Activated naive CD8-positive, alpha-beta T cell treated with anti-CD3 and anti-CD28 coated beads, Interleukin-2, amount 10 ng/mL, durations not matched to agents 7 days and 5 days (primary cell): ENCODE results near the gene BICRAL. TPM values are rescaled to one million over a fixed set of nuclear protein-coding genes. Genes with fewer than 3 reads are reported as not detected.

ENCODE experiments used
- ATAC-seq: fragments of 150-1000 bp; cut with Tn5 transposase; one replicate; pipeline ENCODE4 v1.10.0; 2021; ENCODE audit warnings: low read depth, moderate library complexity
- POLR2A ChIA-PET: fragments of 350-600 bp; sonication (Branson Sonifier 250); formaldehyde crosslinking; loops from one replicate; lab custom pipeline; 2021; ENCODE audit warnings: antibody characterized with exemption; lab: Charles Lee
- DNase-seq: peaks from one replicate; pipeline ENCODE4 v3.0.0; 2021
- H3K27ac Mint-ChIP-seq: one replicate; pipeline ENCODE4 v1.8.0; 2022; ENCODE audit warnings: mild to moderate bottlenecking, mixed read lengths
- H3K27me3 Mint-ChIP-seq: one replicate; pipeline ENCODE4 v1.8.0; 2022; ENCODE audit warnings: mild to moderate bottlenecking, moderate library complexity, mixed read lengths
- H3K36me3 Mint-ChIP-seq: one replicate; pipeline ENCODE4 v1.8.0; 2021; ENCODE audit warnings: mild to moderate bottlenecking, mixed read lengths
- H3K4me1 Mint-ChIP-seq: one replicate; pipeline ENCODE4 v1.8.0; 2021; ENCODE audit warnings: mixed read lengths
- H3K4me3 Mint-ChIP-seq: one replicate; pipeline ENCODE4 v1.8.0; 2022; ENCODE audit warnings: mild to moderate bottlenecking, moderate library complexity, mixed read lengths
- H3K9me3 Mint-ChIP-seq: one replicate; pipeline ENCODE4 v1.8.0; 2021; ENCODE audit warnings: mixed read lengths
- total RNA-seq, 2 experiments: library from RNA; stranded (reverse); gene quantifications; one replicate each; pipeline ENCODE4 v1.2.3, GENCODE V29; 2021

BICRAL gene
- total RNA-seq, 2 experiments from 2014 or later = 28.3 to 29.6 TPM

DNA sequence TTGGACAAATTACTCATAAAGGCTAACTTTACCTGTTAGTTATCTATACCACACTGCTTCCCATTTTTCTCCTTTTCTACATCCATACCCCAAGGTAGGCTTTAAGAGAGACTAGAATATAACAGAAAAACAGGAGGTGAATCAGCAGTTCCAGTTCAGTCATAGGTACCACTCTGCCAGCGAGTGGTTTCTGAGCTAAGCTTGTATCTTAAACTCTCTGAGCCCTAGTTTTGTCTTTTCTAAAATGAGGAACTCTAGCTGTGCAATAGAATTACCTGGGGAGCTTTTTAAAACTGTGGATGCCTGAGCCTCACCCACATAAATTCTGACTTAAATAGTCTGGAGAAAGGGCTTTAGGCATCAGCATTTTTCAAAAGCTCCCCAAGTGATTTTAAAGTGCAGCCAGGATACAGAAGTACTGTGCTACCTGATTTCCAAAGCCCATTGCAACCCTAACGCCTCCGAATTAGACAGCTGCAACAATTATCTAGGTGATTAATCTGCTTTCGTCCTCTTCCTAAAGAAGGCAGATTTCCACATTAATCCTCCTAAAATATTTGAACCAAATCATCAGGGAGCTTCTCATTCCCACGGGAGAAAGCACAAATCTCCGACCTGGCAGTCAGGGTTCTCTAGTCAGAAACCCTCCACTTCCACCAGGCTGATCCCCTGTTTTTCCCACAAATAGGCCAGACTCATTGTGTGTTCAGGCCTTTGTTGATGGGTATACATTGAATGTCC, 60.2 kb downstream of the BICRAL start:
- Mint-ChIP-seq H3K27ac (no peak overlapping the region), H3K27me3 (no peaks in the 10 kb centered on the region), H3K36me3 (peaks cover 12% of the 10 kb centered on the region), H3K4me1 (peaks cover 5% of the 10 kb centered on the region), H3K4me3 (no peak overlapping the region), H3K9me3 (no peaks in the 10 kb centered on the region)
- POLR2A ChIA-PET = interaction anchor here (1.2 kb wide), 1 partner anchor 96 kb away, joined by 4 read pairs; the partner anchor contains the start of gene TBCC
- DNase-seq = no peak
- ATAC-seq = no peak

DNA sequence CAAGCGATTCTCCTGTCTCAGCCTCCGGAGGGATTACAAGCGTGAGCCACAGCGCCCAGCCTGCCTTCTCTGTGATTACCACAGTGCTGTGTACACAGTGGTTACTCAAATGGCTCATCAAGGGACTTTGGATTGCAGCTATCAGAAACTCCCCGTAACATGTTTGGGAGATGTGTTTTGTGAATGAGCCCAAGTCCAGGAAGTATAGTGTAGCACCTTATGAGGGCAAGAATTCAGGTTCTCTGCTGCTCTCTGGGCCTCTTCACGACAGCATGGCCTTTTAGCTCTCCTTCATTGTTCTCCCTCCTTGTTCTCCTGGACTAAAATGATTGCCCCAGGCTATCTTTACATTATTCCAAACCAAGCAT, 63.5 kb downstream of the BICRAL start:
- Mint-ChIP-seq H3K36me3 (peaks cover 14% of the 10 kb centered on the region), H3K4me3 (no peak overlapping the region), H3K4me1 (peaks cover 5% of the 10 kb centered on the region), H3K9me3 (no peaks in the 10 kb centered on the region), H3K27ac (no peak overlapping the region), H3K27me3 (no peaks in the 10 kb centered on the region)
- ATAC-seq (no peak), DNase-seq (no peak)
- POLR2A ChIA-PET = no interaction called here

DNA sequence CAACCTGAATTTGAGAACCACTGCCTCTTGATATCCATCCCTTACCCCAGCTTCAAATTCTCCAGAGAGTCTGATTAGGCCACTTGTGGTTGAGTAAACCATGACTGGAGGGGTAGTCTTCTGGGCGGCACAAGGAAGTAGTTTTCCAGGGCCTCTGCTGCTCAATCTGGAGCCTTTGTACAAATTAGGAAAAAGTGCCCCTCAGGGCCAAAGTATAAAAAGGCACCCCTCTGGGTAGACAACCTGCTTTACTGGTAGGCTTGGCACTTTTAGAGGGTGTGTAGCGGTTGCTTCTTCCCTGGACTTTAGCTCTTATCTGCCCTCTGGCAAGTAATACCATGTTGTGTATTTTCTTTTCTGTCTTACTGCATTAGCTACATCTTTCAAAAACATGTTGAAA, 64.7 kb downstream of the BICRAL start:
- no peak for ATAC-seq
- Mint-ChIP-seq H3K27me3 (no peaks in the 10 kb centered on the region), H3K36me3 (peaks cover 14% of the 10 kb centered on the region), H3K4me1 (peaks cover 5% of the 10 kb centered on the region), H3K4me3 (no peak overlapping the region), H3K9me3 (no peaks in the 10 kb centered on the region), H3K27ac (no peak overlapping the region)
- DNase-seq = no peak
- POLR2A ChIA-PET = no interaction called here

DNA sequence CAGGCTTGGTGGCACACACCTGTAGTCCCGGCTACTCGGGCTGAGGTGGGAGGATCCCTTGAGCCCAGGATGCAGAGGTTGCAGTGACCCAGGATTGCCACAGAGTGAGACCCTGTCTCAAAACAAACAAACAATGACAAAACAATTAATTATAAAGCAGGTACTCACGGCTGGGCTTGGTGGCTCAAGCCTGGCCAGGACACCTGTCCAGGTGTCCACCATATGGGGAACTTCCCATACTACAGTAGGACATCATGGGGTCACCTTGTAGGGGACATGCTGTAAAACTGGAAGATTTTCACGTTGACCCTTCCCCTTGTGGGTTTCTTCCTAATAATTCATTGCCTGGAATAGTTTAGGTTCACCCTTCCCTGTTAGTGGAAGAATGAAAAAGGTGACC, 66.8 kb downstream of the BICRAL start:
- no peaks in the 10 kb centered on the region for H3K9me3 Mint-ChIP-seq
- H3K27me3 Mint-ChIP-seq = no peaks in the 10 kb centered on the region
- no peak overlapping the region for H3K27ac Mint-ChIP-seq
- POLR2A ChIA-PET = no interaction called here
- DNase-seq = no peak
- H3K4me3 Mint-ChIP-seq = no peak overlapping the region
- H3K36me3 Mint-ChIP-seq = peaks cover 11% of the 10 kb centered on the region
- ATAC-seq = no peak
- H3K4me1 Mint-ChIP-seq = peaks cover 5% of the 10 kb centered on the region

DNA sequence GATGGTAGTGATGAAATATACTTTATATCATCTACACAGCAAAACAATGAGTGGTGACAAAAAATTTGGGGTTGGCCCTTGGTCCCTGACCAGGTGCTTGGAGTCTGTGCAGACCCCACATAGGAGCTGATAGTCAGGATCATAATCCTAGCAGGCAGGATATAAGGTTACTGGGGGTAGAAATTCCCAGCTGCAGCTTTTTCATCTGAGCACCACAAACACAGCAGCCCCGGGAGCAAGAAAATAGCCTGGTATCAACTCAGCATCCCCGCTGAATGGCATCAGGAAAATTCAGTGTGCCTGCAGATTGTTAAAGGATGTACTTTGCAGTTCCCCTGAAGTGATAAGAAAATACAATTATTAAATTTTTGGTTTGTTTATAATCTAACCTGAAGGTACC, 69.7 kb downstream of the BICRAL start:
- Mint-ChIP-seq H3K4me1 (peaks cover 1% of the 10 kb centered on the region), H3K27me3 (no peaks in the 10 kb centered on the region), H3K27ac (no peak overlapping the region), H3K9me3 (no peaks in the 10 kb centered on the region), H3K4me3 (no peak overlapping the region), H3K36me3 (peaks cover 5% of the 10 kb centered on the region)
- no peak for DNase-seq
- ATAC-seq = no peak
- POLR2A ChIA-PET = interaction anchor here (0.6 kb wide), 1 partner anchor 251 kb away, joined by 3 read pairs; no protein-coding TSS in a partner anchor

DNA sequence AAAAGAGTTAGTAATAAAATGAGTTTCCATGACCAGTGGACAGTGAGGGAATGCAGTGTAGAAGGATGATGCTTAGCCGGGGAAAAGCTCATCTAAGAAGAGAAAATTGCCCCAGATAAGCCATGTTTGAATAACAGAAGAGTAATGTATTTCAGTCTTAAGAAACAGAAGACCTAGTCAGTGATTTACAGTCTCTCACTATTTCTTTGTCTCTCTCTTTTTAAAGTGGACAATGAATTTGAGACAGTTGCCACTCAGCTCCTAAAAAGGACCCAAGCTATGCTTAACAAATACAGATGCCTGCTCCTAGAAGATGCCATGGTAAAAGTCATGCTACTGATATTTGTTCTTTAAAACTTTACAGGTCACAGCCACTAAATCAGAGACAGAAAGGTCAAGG, 78.2 kb downstream of the BICRAL start:
- no peaks in the 10 kb centered on the region for H3K27me3 Mint-ChIP-seq
- POLR2A ChIA-PET = interaction anchor here (0.9 to 1.1 kb wide), 2 partner anchors 89 to 114 kb away, joined by 3 to 4 read pairs; partner anchors contain the start of gene TBCC
- H3K4me3 Mint-ChIP-seq = no peak overlapping the region
- no peaks in the 10 kb centered on the region for H3K4me1 Mint-ChIP-seq
- H3K9me3 Mint-ChIP-seq = no peaks in the 10 kb centered on the region
- ATAC-seq = no peak
- no peak for DNase-seq
- peaks cover 18% of the 10 kb centered on the region for H3K36me3 Mint-ChIP-seq
- no peak overlapping the region for H3K27ac Mint-ChIP-seq

DNA sequence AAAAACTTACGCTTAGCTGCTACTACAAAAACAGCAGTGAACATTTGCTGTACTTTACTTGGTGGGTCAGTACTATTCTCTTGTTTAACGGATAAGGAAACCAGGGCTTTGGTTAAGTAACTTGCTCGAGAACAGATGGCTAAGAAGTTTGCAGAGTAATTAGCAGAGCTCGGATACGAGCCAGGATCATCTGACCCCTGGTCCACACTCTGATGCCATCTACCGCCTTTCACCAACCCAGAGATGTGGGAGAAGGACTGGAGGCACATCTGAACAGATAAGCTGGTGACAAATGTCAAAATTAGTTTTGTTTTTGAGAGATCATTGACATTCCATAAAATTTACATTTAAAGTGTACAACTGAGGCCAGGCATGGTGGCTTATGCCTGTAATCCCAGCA, 78.6 kb downstream of the BICRAL start:
- no peak for ATAC-seq
- DNase-seq = no peak
- Mint-ChIP-seq H3K36me3 (peaks cover 18% of the 10 kb centered on the region), H3K4me1 (no peaks in the 10 kb centered on the region), H3K27ac (no peak overlapping the region), H3K27me3 (no peaks in the 10 kb centered on the region), H3K4me3 (no peak overlapping the region), H3K9me3 (no peaks in the 10 kb centered on the region)
- POLR2A ChIA-PET = interaction anchor here (0.9 to 1.1 kb wide), 2 partner anchors 89 to 115 kb away, joined by 3 to 4 read pairs; partner anchors contain the start of gene TBCC

DNA sequence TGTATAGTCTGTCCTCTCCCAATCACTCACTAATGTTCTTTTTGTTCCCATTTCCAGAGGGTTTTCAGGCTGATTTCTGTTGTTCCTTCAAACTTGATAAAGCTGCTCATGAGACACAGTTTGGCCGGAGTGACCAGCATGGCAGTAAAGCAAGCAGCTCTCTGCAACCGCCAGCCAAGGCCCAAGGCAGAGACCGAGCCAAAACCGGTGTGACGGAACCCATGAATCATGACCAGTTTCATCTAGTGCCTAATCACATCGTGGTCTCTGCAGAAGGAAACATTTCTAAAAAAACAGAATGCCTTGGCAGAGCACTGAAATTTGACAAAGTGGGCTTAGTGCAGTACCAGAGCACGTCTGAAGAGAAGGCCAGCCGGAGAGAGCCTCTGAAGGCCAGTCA, 82.8 kb downstream of the BICRAL start:
- POLR2A ChIA-PET = no interaction called here
- Mint-ChIP-seq H3K27me3 (no peaks in the 10 kb centered on the region), H3K36me3 (peaks cover 12% of the 10 kb centered on the region), H3K9me3 (no peaks in the 10 kb centered on the region), H3K4me3 (no peak overlapping the region), H3K27ac (no peak overlapping the region), H3K4me1 (no peaks in the 10 kb centered on the region)
- DNase-seq (no peak), ATAC-seq (no peak)

DNA sequence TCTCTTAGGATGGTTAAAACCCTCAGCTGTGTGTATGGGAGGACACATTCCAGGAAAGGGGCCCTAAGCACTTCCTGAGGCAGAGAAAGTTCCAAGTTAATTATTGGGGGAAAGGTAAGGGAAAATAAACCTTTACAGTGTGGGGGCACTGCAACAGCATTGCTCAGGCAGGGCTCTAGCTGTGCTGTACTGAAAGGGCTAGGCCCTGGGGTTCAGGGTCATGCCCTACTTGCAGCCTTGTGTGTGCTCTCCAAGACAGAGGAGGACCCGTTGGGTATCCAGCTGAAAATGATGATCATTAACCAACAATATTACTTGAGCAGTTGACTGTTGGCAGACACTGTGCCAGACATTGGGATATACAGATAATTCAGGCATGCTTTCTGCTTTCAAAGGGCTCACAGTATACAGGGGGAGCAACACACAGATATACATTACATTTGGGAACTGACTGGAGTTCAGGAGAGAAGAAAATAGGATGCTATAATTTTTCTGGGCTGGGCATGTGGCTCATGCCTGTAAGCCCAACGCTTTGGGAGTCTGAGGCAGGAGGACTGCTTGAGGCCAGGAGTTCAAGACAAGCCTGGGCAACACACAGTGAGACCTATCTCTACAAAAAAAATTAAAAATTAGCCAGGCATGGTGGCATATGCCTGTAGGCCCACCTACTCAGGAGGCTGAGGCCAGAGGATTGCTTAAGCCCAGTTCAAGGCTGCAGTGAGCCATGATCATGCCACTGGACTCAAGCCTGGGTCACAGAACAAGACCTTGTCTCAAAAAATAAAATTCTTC, 88.5 kb downstream of the BICRAL start:
- POLR2A ChIA-PET = no interaction called here
- Mint-ChIP-seq H3K4me3 (no peak overlapping the region), H3K4me1 (no peaks in the 10 kb centered on the region), H3K27me3 (no peaks in the 10 kb centered on the region), H3K9me3 (no peaks in the 10 kb centered on the region), H3K36me3 (no peaks in the 10 kb centered on the region), H3K27ac (no peak overlapping the region)
- DNase-seq (no peak), ATAC-seq (no peak)

DNA sequence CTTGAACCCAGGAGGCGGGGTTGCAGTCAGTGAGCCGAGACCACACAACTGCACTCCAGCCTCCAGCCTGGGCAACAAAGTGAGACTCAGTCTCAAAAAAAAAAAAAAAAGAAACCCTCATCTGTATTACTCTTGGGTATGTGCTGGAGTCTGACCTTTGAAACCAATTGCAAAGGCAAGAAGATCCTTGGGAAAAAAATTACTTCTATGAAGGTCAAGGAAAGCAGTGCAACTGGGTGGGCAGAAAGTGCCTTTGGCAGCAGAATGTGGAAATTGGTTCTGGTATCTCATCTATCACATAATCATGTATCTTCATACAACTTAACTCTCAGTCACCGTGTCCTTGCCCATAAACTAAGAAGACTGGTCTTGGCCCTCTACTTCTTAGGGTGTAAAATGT, 89.9 kb downstream of the BICRAL start:
- no peaks in the 10 kb centered on the region for H3K36me3 Mint-ChIP-seq
- DNase-seq = no peak
- H3K27me3 Mint-ChIP-seq = no peaks in the 10 kb centered on the region
- POLR2A ChIA-PET = interaction anchor here (0.7 to 1.2 kb wide), 2 partner anchors 97 to 125 kb away, joined by 3 to 9 read pairs; no protein-coding TSS in a partner anchor
- ATAC-seq = no peak
- H3K4me1 Mint-ChIP-seq = no peaks in the 10 kb centered on the region
- no peak overlapping the region for H3K27ac Mint-ChIP-seq
- H3K4me3 Mint-ChIP-seq = no peak overlapping the region
- no peaks in the 10 kb centered on the region for H3K9me3 Mint-ChIP-seq

DNA sequence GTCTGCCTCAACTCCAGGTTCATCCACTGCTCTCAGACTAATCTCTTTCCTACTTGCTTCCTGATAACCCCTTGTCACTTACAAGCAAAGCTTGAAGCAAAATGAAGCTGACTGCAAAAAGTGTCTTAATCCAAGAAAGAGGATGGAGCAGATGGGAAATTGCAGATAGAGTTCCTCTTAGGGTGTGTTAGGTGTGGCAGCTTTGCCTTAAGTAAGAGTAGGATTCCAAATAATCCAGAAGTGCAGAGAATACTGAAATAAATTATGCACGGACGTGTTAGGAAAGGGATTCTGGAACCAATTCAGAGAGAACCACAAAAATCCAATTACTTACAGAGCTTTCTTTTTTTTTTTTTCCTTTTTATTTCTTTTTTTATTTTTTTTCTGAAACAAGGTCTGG, 91.5 kb downstream of the BICRAL start:
- Mint-ChIP-seq H3K27me3 (no peaks in the 10 kb centered on the region), H3K9me3 (no peaks in the 10 kb centered on the region), H3K36me3 (no peaks in the 10 kb centered on the region), H3K27ac (no peak overlapping the region), H3K4me1 (peaks cover 2% of the 10 kb centered on the region), H3K4me3 (no peak overlapping the region)
- DNase-seq (no peak), ATAC-seq (no peak)
- POLR2A ChIA-PET = no interaction called here

DNA sequence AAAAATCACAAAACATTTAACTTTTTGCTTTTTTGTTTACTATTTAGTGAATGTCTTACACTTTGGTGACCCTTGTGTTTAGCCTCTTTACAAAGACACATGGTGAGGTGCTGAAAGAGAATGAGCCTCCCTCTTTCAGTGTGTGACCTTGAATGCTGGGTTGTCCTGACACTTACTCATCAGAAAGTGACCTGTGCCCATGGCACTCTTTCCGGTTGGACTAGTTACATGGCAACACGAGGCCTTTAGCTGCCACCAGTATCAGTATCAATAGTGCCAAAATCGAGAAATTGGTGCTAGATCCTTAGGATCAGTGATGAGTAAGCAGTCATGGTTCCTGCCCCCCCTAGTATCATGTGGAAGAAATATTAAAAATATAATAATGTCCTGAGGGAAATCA, 95.8 kb downstream of the BICRAL start:
- Mint-ChIP-seq H3K27ac (no peak overlapping the region), H3K9me3 (no peaks in the 10 kb centered on the region), H3K27me3 (no peaks in the 10 kb centered on the region), H3K4me1 (peaks cover 4% of the 10 kb centered on the region), H3K4me3 (no peak overlapping the region), H3K36me3 (peaks cover 2% of the 10 kb centered on the region)
- DNase-seq (no peak), ATAC-seq (no peak)
- POLR2A ChIA-PET = interaction anchor here (0.7 to 2.7 kb wide), 4 partner anchors 13 to 131 kb away, joined by 3 to 44 read pairs (median 4); partner anchors contain the start of genes BICRAL and TBCC

DNA sequence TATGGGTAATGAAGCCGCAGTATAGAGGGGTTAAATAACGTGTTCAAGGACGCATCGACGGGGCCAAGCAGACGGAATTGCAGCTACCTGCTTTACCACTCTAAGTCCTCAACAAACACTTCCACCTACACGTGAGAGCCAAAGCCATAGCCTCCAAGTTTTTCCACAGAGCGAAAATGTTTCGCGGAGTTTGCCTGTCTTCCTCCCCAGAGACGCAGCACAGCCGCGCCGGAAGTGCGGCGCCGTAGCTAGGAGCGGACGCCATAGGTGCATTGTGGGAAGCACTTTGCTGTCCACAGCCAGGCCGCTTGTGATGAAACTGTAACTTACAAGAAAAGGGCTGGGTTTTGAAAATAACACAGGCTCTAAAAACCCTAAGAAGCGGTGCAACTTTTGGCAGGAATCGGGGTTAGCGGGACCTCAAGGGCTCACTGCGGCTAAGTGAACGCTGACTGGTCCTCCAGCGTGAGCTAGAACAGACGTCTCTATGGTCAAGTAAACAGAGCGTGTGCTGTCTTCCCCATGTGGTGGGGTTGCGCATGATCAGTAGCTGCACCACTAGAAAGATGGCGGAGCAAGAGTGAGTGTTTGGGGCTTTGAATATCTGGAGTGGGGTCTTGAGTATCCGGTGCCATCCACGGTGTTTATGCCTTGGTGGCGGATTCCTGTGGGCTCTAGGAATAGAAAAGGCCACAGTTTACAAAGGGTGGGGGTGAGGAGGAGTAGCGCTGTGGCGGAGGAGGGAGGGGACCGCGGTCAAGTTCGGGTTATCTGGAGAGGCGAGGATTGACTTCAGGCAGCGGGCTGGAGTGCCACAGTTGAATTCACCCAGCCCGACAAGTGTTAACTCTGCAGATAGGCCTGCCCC, 97.8 kb downstream of the BICRAL start, which contains the start of gene RPL7L1:
Gene RPL7L1 (plus strand): TSS at position 245 of the 868 bp plus-strand sequence. CDS start 295 bp downstream, at position 540.
- no peaks in the 10 kb centered on the region for H3K9me3 Mint-ChIP-seq
- peaks cover 9% of the 10 kb centered on the region for H3K36me3 Mint-ChIP-seq
- H3K4me1 Mint-ChIP-seq = peaks cover 12% of the 10 kb centered on the region
- POLR2A ChIA-PET = interaction anchor here (0.5 to 4.0 kb wide), 19 partner anchors 10 to 715 kb away, joined by 3 to 44 read pairs (median 5); partner anchors contain the start of genes BICRAL, CNPY3, PPP2R5D and SRF
- no peaks in the 10 kb centered on the region for H3K27me3 Mint-ChIP-seq
- peak within 1 kb of the TSS; percentile 96 for H3K27ac Mint-ChIP-seq
- peak within 1 kb of the TSS; percentile 91 for H3K4me3 Mint-ChIP-seq
- DNase-seq = peak; percentile 82
- peak; percentile 97 for ATAC-seq
